Endothelial cell (in vitro differentiated cells): ENCODE measurements around the gene MREG. TPM values are rescaled to one million over a fixed set of nuclear protein-coding genes. Genes with fewer than 3 reads are reported as not detected.

Experiments used
- DNase-seq: peaks from one replicate; pipeline ENCODE4 v3.0.0; 2021; ENCODE audit warnings: low spot score
- H3K27ac Mint-ChIP-seq: one replicate; pipeline ENCODE4 v1.8.0; 2021; ENCODE audit warnings: mixed read lengths, inconsistent platforms; ENCODE audit not compliant: unreplicated experiment
- H3K27me3 Mint-ChIP-seq: one replicate; pipeline ENCODE4 v1.8.0; 2021; ENCODE audit warnings: mild to moderate bottlenecking, moderate library complexity, mixed read lengths, inconsistent platforms; ENCODE audit not compliant: unreplicated experiment
- H3K36me3 Mint-ChIP-seq: one replicate; pipeline ENCODE4 v1.8.0; 2021; ENCODE audit warnings: mild to moderate bottlenecking, low read depth, mixed read lengths, inconsistent platforms; ENCODE audit not compliant: unreplicated experiment
- H3K4me1 Mint-ChIP-seq: one replicate; pipeline ENCODE4 v1.8.0; 2021; ENCODE audit warnings: mild to moderate bottlenecking, mixed read lengths, inconsistent platforms; ENCODE audit not compliant: unreplicated experiment
- H3K4me3 Mint-ChIP-seq: one replicate; pipeline ENCODE4 v1.8.0; 2021; ENCODE audit warnings: mild to moderate bottlenecking, mixed read lengths, inconsistent platforms; ENCODE audit not compliant: unreplicated experiment
- H3K9me3 Mint-ChIP-seq: one replicate; pipeline ENCODE4 v1.8.0; 2021; ENCODE audit warnings: mixed read lengths, inconsistent platforms; ENCODE audit not compliant: unreplicated experiment
- CTCF ChIP-seq: fragments of 200-600 bp; sonication (generic); IDR thresholded peaks from one replicate; pipeline ENCODE4 v1.5.0; 2021; ENCODE audit warnings: antibody characterized with exemption; ENCODE audit not compliant: unreplicated experiment
- total RNA-seq: library from RNA; stranded (reverse); fragmentation: NEBNext Ultra II Directional; extraction: Animal tissue kit (Norgen Biotek cat#: 25700); gene quantifications from one replicate; pipeline ENCODE4 v1.2.1, GENCODE V29; 2021; ENCODE audit not compliant: unreplicated experiment

The MREG gene
- total RNA-seq, 1 donor from 2014 or later, result 26.1 TPM

GRCh38 chr2:216034065-216034464, 20.7 kb upstream of the MREG start:
- peak; percentile 83 for DNase-seq
- no peaks in the 10 kb centered on the region for H3K9me3 Mint-ChIP-seq
- no peak overlapping the region for H3K4me3 Mint-ChIP-seq
- H3K4me1 Mint-ChIP-seq, result peaks cover 13% of the 10 kb centered on the region
- H3K36me3 Mint-ChIP-seq, result peaks cover 7% of the 10 kb centered on the region
- H3K27me3 Mint-ChIP-seq, result peaks cover 4% of the 10 kb centered on the region
- peak; percentile 96 for TF ChIP-seq CTCF
- H3K27ac Mint-ChIP-seq, result no peak overlapping the region

GRCh38 chr2:216033403-216033802, 20.1 kb upstream of the MREG start:
- Mint-ChIP-seq H3K36me3 (peaks cover 7% of the 10 kb centered on the region), H3K4me3 (no peak overlapping the region), H3K27me3 (peaks cover 4% of the 10 kb centered on the region), H3K9me3 (no peaks in the 10 kb centered on the region), H3K4me1 (peaks cover 13% of the 10 kb centered on the region), H3K27ac (peak overlapping the region; percentile 6)
- DNase-seq, result no peak
- TF ChIP-seq CTCF, result no peak

- H3K4me1 Mint-ChIP-seq, result peaks cover 13% of the 10 kb centered on the region
- DNase-seq, result no peak
- no peak overlapping the region for H3K27ac Mint-ChIP-seq
- TF ChIP-seq CTCF, result no peak
- no peak overlapping the region for H3K4me3 Mint-ChIP-seq
- H3K9me3 Mint-ChIP-seq, result no peaks in the 10 kb centered on the region
- H3K27me3 Mint-ChIP-seq, result peaks cover 4% of the 10 kb centered on the region
- peaks cover 7% of the 10 kb centered on the region for H3K36me3 Mint-ChIP-seq
These were observed 18.8 kb upstream of the MREG start for GRCh38 chr2:216031960-216032689.

- no peak for TF ChIP-seq CTCF
- Mint-ChIP-seq H3K4me1 (peaks cover 17% of the 10 kb centered on the region), H3K36me3 (peaks cover 4% of the 10 kb centered on the region), H3K27me3 (no peaks in the 10 kb centered on the region), H3K9me3 (no peaks in the 10 kb centered on the region), H3K4me3 (no peak overlapping the region), H3K27ac (no peak overlapping the region)
- DNase-seq, result no peak
These were observed 16.9 kb upstream of the MREG start for GRCh38 chr2:216030216-216030615.

GRCh38 chr2:216029416-216030129, 16.2 kb upstream of the MREG start:
- Mint-ChIP-seq H3K9me3 (no peaks in the 10 kb centered on the region), H3K27me3 (no peaks in the 10 kb centered on the region), H3K36me3 (peaks cover 4% of the 10 kb centered on the region), H3K4me1 (peaks cover 23% of the 10 kb centered on the region), H3K27ac (no peak overlapping the region), H3K4me3 (no peak overlapping the region)
- DNase-seq, result no peak
- TF ChIP-seq CTCF, result no peak
